Endothelial cell (in vitro differentiated cells): Measurements from ENCODE around the gene CBX2. TPM values are rescaled to one million over a fixed set of nuclear protein-coding genes. Genes with fewer than 3 reads are reported as not detected.
"Not testable (repeated sequence)": the region's sequence is repeated elsewhere in the genome, so short reads cannot be mapped to it uniquely, and the experiment has no call there.

Experiments
- DNase-seq: peaks from one replicate; pipeline ENCODE4 v3.0.0; 2021; ENCODE audit warnings: low spot score
- H3K27ac Mint-ChIP-seq: one replicate; pipeline ENCODE4 v1.8.0; 2021; ENCODE audit warnings: mixed read lengths, inconsistent platforms; ENCODE audit not compliant: unreplicated experiment
- H3K27me3 Mint-ChIP-seq: one replicate; pipeline ENCODE4 v1.8.0; 2021; ENCODE audit warnings: mild to moderate bottlenecking, moderate library complexity, mixed read lengths, inconsistent platforms; ENCODE audit not compliant: unreplicated experiment
- H3K36me3 Mint-ChIP-seq: one replicate; pipeline ENCODE4 v1.8.0; 2021; ENCODE audit warnings: mild to moderate bottlenecking, low read depth, mixed read lengths, inconsistent platforms; ENCODE audit not compliant: unreplicated experiment
- H3K4me1 Mint-ChIP-seq: one replicate; pipeline ENCODE4 v1.8.0; 2021; ENCODE audit warnings: mild to moderate bottlenecking, mixed read lengths, inconsistent platforms; ENCODE audit not compliant: unreplicated experiment
- H3K4me3 Mint-ChIP-seq: one replicate; pipeline ENCODE4 v1.8.0; 2021; ENCODE audit warnings: mild to moderate bottlenecking, mixed read lengths, inconsistent platforms; ENCODE audit not compliant: unreplicated experiment
- H3K9me3 Mint-ChIP-seq: one replicate; pipeline ENCODE4 v1.8.0; 2021; ENCODE audit warnings: mixed read lengths, inconsistent platforms; ENCODE audit not compliant: unreplicated experiment
- CTCF ChIP-seq: fragments of 200-600 bp; sonication (generic); IDR thresholded peaks from one replicate; pipeline ENCODE4 v1.5.0; 2021; ENCODE audit warnings: antibody characterized with exemption; ENCODE audit not compliant: unreplicated experiment
- total RNA-seq: library from RNA; stranded (reverse); fragmentation: NEBNext Ultra II Directional; extraction: Animal tissue kit (Norgen Biotek cat#: 25700); gene quantifications from one replicate; pipeline ENCODE4 v1.2.1, GENCODE V29; 2021; ENCODE audit not compliant: unreplicated experiment

The CBX2 gene
- total RNA-seq, 1 donor from 2014 or later: 50.0 TPM

GRCh38 chr17:79750650-79751545 is 27.1 kb upstream of the CBX2 start:
- peaks cover 9% of the 10 kb centered on the region for H3K27me3 Mint-ChIP-seq
- DNase-seq: no peak
- peaks cover 6% of the 10 kb centered on the region for H3K4me1 Mint-ChIP-seq

GRCh38 chr17:79752175-79752574 is 25.8 kb upstream of the CBX2 start:
- no peak for TF ChIP-seq CTCF
- Mint-ChIP-seq H3K27me3 (peaks cover 4% of the 10 kb centered on the region), H3K4me1 (peaks cover under 1% of the 10 kb centered on the region), H3K4me3 (no peak overlapping the region), H3K9me3 (no peaks in the 10 kb centered on the region), H3K27ac (no peak overlapping the region), H3K36me3 (no peaks in the 10 kb centered on the region)
- no peak for DNase-seq

More at GRCh38 chr17:79750650-79751545, 27.1 kb upstream of the CBX2 start:
- Mint-ChIP-seq H3K4me3 (no peak overlapping the region), H3K9me3 (no peaks in the 10 kb centered on the region), H3K27ac (no peak overlapping the region), H3K36me3 (no peaks in the 10 kb centered on the region)
- TF ChIP-seq CTCF: no peak

GRCh38 chr17:79754370-79754769 is 23.6 kb upstream of the CBX2 start:
- Mint-ChIP-seq H3K27me3 (no peaks in the 10 kb centered on the region), H3K9me3 (no peaks in the 10 kb centered on the region), H3K4me3 (no peak overlapping the region), H3K4me1 (no peaks in the 10 kb centered on the region), H3K27ac (no peak overlapping the region), H3K36me3 (no peaks in the 10 kb centered on the region)
- no peak for DNase-seq
- no peak for TF ChIP-seq CTCF

GRCh38 chr17:79754903-79755302 is 23.0 kb upstream of the CBX2 start:
- not testable (repeated sequence) for H3K4me3 Mint-ChIP-seq, H3K4me1 Mint-ChIP-seq, H3K36me3 Mint-ChIP-seq, H3K9me3 Mint-ChIP-seq, H3K27me3 Mint-ChIP-seq, H3K27ac Mint-ChIP-seq, DNase-seq

GRCh38 chr17:79755591-79755990 is 22.4 kb upstream of the CBX2 start:
- Mint-ChIP-seq H3K9me3 (no peaks in the 10 kb centered on the region), H3K27me3 (no peaks in the 10 kb centered on the region), H3K4me3 (no peak overlapping the region), H3K27ac (no peak overlapping the region), H3K4me1 (no peaks in the 10 kb centered on the region), H3K36me3 (no peaks in the 10 kb centered on the region)
- no peak for TF ChIP-seq CTCF
- DNase-seq: no peak
